ENCODE data around the gene METTL25. TPM values are rescaled to one million over a fixed set of nuclear protein-coding genes. Genes with fewer than 3 reads are reported as not detected.

The METTL25 gene
- total and polyA plus RNA-seq, 2 donors from 2014 or later = 10.8 to 19.3 TPM

DNA sequence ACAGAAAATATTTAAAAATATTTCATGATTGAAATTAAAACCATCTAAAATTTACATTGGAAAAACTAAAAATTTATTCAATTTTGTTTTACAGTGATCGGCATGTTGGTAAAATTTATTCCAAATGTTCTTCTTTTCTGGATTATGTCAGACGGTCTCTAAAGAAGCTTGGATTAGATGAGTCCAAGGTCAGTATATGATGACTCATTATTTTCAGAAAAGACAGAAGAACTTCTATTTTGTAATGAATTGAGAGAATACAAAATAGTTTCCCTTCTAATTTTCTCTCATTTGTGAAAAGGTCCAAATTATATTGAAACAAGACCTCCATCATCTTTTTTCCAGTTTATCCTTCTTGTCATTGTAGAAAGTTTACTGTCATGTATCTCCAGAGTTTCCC lies 98.3 kb downstream of the METTL25 start:
- no peak for FAIRE-seq

DNA sequence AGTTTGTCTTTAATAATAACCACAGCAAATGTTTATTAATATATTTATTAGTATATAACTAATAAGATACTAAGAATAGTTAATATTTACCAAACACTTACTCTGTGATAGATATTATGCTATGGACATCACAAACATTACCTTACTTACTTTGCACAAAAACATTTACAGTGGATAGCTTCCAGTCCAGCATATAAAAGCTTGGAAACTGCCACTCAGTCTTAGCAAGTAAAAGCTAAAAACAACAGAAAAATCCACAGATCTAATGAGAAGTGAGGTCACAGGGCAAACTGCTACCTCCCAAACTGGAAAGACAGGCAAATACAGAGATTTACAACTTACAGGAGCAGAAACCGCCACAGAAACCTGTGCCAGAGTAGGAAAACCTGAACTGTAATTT lies 99.8 kb downstream of the METTL25 start:
- no peak for FAIRE-seq
- Histone ChIP-seq H3K27me3 (ENCODE audit: control insufficient read depth, insufficient read depth, low read length) (no peaks in the 10 kb centered on the region), H3K4me3 (ENCODE audit: low read length in 3 of 3) (no peak overlapping the region), H3K9ac (ENCODE audit: low read length in 3 of 3) (no peak overlapping the region), H3K9me3 (ENCODE audit: control insufficient read depth in 2 of 3, insufficient read depth in 1 of 3, low read length in 3 of 3) (no peaks in the 10 kb centered on the region), H3K27ac (ENCODE audit: low read depth in 2 of 2, low read length in 2 of 2) (no peak overlapping the region), H3K4me1 (ENCODE audit: control insufficient read depth in 2 of 3, insufficient read depth in 2 of 3, low read depth in 1 of 3, low read length in 3 of 3) (no peaks in the 10 kb centered on the region), H3K36me3 (ENCODE audit: control insufficient read depth in 2 of 3, insufficient read depth in 3 of 3, low read length in 3 of 3) (peaks cover 0 to 5% (median 4%) of the 10 kb centered on the region in 3 donors)
- TF ChIP-seq, protein P1, sequence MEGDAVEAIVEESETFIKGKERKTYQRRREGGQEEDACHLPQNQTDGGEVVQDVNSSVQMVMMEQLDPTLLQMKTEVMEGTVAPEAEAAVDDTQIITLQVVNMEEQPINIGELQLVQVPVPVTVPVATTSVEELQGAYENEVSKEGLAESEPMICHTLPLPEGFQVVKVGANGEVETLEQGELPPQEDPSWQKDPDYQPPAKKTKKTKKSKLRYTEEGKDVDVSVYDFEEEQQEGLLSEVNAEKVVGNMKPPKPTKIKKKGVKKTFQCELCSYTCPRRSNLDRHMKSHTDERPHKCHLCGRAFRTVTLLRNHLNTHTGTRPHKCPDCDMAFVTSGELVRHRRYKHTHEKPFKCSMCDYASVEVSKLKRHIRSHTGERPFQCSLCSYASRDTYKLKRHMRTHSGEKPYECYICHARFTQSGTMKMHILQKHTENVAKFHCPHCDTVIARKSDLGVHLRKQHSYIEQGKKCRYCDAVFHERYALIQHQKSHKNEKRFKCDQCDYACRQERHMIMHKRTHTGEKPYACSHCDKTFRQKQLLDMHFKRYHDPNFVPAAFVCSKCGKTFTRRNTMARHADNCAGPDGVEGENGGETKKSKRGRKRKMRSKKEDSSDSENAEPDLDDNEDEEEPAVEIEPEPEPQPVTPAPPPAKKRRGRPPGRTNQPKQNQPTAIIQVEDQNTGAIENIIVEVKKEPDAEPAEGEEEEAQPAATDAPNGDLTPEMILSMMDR (IDR thresholded peaks at IDR 0.05; ENCODE audit: borderline replicate concordance, extremely low read depth, insufficient read depth) = no peak
- peak in 3 of 5 donors; percentile 13 to 51 (median 43) for DNase-seq
- intact Hi-C loops (cut with DNase I) = no loop called here

More for the DNA sequence above, 98.3 kb downstream of the METTL25 start:
- Histone ChIP-seq H3K4me1 (ENCODE audit: control insufficient read depth in 2 of 3, insufficient read depth in 2 of 3, low read depth in 1 of 3, low read length in 3 of 3) (no peaks in the 10 kb centered on the region), H3K27ac (ENCODE audit: low read depth in 2 of 2, low read length in 2 of 2) (no peak overlapping the region), H3K9ac (ENCODE audit: low read length in 3 of 3) (no peak overlapping the region), H3K27me3 (ENCODE audit: control insufficient read depth, insufficient read depth, low read length) (no peaks in the 10 kb centered on the region), H3K9me3 (ENCODE audit: control insufficient read depth in 2 of 3, insufficient read depth in 1 of 3, low read length in 3 of 3) (no peaks in the 10 kb centered on the region), H3K4me3 (ENCODE audit: low read length in 3 of 3) (no peak overlapping the region), H3K36me3 (ENCODE audit: control insufficient read depth in 2 of 3, insufficient read depth in 3 of 3, low read length in 3 of 3) (peaks cover 0 to 5% (median 4%) of the 10 kb centered on the region in 3 donors)
- TF ChIP-seq, protein P1 (IDR thresholded peaks at IDR 0.05; ENCODE audit: borderline replicate concordance, extremely low read depth, insufficient read depth) = no peak
- DNase-seq = no peak
- intact Hi-C loops (cut with DNase I) = no loop called here

DNA sequence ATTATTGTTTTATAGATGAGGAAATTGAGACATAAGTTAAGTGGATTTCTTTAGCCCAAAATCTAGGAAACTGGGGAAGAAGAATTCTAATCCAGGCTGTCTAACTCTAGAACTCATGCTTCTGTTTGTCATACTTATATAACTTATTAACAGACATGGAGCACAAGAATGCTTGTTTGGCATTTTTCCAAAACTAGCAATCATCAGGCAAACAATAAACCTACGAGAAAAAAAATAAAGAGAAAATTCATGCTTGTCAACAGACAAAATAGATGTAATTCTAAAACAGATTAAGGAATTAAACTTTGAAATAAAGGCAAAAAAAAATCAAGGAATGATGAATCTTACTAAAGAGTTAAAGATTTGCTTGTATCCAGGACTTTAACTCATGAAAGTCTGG lies 103.1 kb downstream of the METTL25 start:
- no peak for FAIRE-seq
- TF ChIP-seq, protein P1 (IDR thresholded peaks at IDR 0.05; ENCODE audit: borderline replicate concordance, extremely low read depth, insufficient read depth) = no peak
- no peak overlapping the region for H3K9ac ChIP-seq (ENCODE audit: low read length in 3 of 3)
- no peak overlapping the region for H3K4me3 ChIP-seq (ENCODE audit: low read length in 3 of 3)
- no peaks in the 10 kb centered on the region for H3K27me3 ChIP-seq (ENCODE audit: control insufficient read depth, insufficient read depth, low read length)
- intact Hi-C loops (cut with DNase I) = no loop called here
- no peak overlapping the region for H3K27ac ChIP-seq (ENCODE audit: low read depth in 2 of 2, low read length in 2 of 2)
- peaks cover 2 to 5% (median 4%) of the 10 kb centered on the region in 3 donors for H3K36me3 ChIP-seq (ENCODE audit: control insufficient read depth in 2 of 3, insufficient read depth in 3 of 3, low read length in 3 of 3)
- peak in 2 of 5 donors; percentile 7 to 9 for DNase-seq
- H3K4me1 ChIP-seq (ENCODE audit: control insufficient read depth in 2 of 3, insufficient read depth in 2 of 3, low read depth in 1 of 3, low read length in 3 of 3) = no peaks in the 10 kb centered on the region
- H3K9me3 ChIP-seq (ENCODE audit: control insufficient read depth in 2 of 3, insufficient read depth in 1 of 3, low read length in 3 of 3) = no peaks in the 10 kb centered on the region

DNA sequence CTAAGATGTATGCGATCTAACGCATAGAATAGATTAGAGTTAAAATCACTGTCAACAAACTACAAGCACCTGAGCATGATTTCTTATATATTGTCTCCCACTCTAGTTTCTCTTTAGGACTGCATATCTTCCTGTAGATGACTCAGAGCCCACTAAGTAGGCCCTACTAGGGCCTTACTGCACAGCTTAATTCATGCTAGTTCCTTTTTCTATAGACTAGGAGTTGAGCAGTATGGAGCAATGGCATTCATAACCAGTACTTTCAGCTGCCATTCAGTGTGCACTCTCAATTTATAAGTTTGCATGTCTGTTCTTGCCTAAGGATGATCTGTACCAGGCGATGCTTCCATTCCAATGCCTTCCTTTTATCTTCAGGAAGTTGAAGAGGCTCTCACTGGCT lies 103.5 kb downstream of the METTL25 start:
- H3K9ac ChIP-seq (ENCODE audit: low read length in 3 of 3) = no peak overlapping the region
- no peaks in the 10 kb centered on the region for H3K4me1 ChIP-seq (ENCODE audit: control insufficient read depth in 2 of 3, insufficient read depth in 2 of 3, low read depth in 1 of 3, low read length in 3 of 3)
- peaks cover 2 to 5% (median 4%) of the 10 kb centered on the region in 3 donors for H3K36me3 ChIP-seq (ENCODE audit: control insufficient read depth in 2 of 3, insufficient read depth in 3 of 3, low read length in 3 of 3)
- FAIRE-seq (no peak), DNase-seq (no peak)
- H3K27ac ChIP-seq (ENCODE audit: low read depth in 2 of 2, low read length in 2 of 2) = no peak overlapping the region
- TF ChIP-seq, protein P1 (IDR thresholded peaks at IDR 0.05; ENCODE audit: borderline replicate concordance, extremely low read depth, insufficient read depth) = no peak
- intact Hi-C loops (cut with DNase I) = no loop called here
- H3K27me3 ChIP-seq (ENCODE audit: control insufficient read depth, insufficient read depth, low read length) = no peaks in the 10 kb centered on the region
- H3K4me3 ChIP-seq (ENCODE audit: low read length in 3 of 3) = no peak overlapping the region
- H3K9me3 ChIP-seq (ENCODE audit: control insufficient read depth in 2 of 3, insufficient read depth in 1 of 3, low read length in 3 of 3) = no peaks in the 10 kb centered on the region

All from kidney (tissue), 14 donors.